ENCODE results near the gene TMEM151B.

Gene TMEM151B

GRCh38 chr6:44248579-44248978 lies 21.7 kb upstream of the TMEM151B start:
- Histone ChIP-seq H3K9me3 (ENCODE audit: severe bottlenecking) (no peaks in the 10 kb centered on the region), H3K4me3 (ENCODE audit: low read depth, low read length) (peak overlapping the region; percentile 91), H3K27me3 (ENCODE audit: insufficient read depth, low read depth, severe bottlenecking) (no peaks in the 10 kb centered on the region), H3K27ac (peak overlapping the region; percentile 91; the same call in 1 of the 2 replicates), H3K36me3 (peaks cover 67% of the 10 kb centered on the region)
- DNase-seq = no peak
- TF ChIP-seq CTCF (IDR thresholded peaks at IDR 0.05; ENCODE audit: low read depth, low read length) = no peak

GRCh38 chr6:44249082-44249748 lies 21.0 kb upstream of the TMEM151B start:
- H3K9me3 ChIP-seq (ENCODE audit: severe bottlenecking) = no peaks in the 10 kb centered on the region
- no peak for TF ChIP-seq CTCF (IDR thresholded peaks at IDR 0.05; ENCODE audit: low read depth, low read length)
- H3K27me3 ChIP-seq (ENCODE audit: insufficient read depth, low read depth, severe bottlenecking) = no peaks in the 10 kb centered on the region
- no peak overlapping the region; the same call in 1 of the 2 replicates for H3K27ac ChIP-seq
- no peak for DNase-seq
- H3K36me3 ChIP-seq = peaks cover 73% of the 10 kb centered on the region
- H3K4me3 ChIP-seq (ENCODE audit: low read depth, low read length) = no peak overlapping the region; the same call in 1 of the 2 replicates

GRCh38 chr6:44250067-44250717 lies 20.1 kb upstream of the TMEM151B start:
- no peak for TF ChIP-seq CTCF (IDR thresholded peaks at IDR 0.05; ENCODE audit: low read depth, low read length)
- H3K27ac ChIP-seq = no peak overlapping the region
- no peaks in the 10 kb centered on the region for H3K27me3 ChIP-seq (ENCODE audit: insufficient read depth, low read depth, severe bottlenecking)
- H3K9me3 ChIP-seq (ENCODE audit: severe bottlenecking) = no peaks in the 10 kb centered on the region
- no peak overlapping the region for H3K4me3 ChIP-seq (ENCODE audit: low read depth, low read length)
- DNase-seq = no peak
- H3K36me3 ChIP-seq = peaks cover 83% of the 10 kb centered on the region

- Histone ChIP-seq H3K36me3 (peaks cover 88% of the 10 kb centered on the region), H3K27ac (no peak overlapping the region), H3K4me3 (ENCODE audit: low read depth, low read length) (no peak overlapping the region), H3K9me3 (ENCODE audit: severe bottlenecking) (no peaks in the 10 kb centered on the region), H3K27me3 (ENCODE audit: insufficient read depth, low read depth, severe bottlenecking) (no peaks in the 10 kb centered on the region)
- no peak for DNase-seq
- TF ChIP-seq CTCF (IDR thresholded peaks at IDR 0.05; ENCODE audit: low read depth, low read length) = no peak
These were observed 19.5 kb upstream of the TMEM151B start for GRCh38 chr6:44250718-44251123.

GRCh38 chr6:44251576-44252524 lies 18.4 kb upstream of the TMEM151B start:
- no peaks in the 10 kb centered on the region for H3K9me3 ChIP-seq (ENCODE audit: severe bottlenecking)
- no peak for TF ChIP-seq CTCF (IDR thresholded peaks at IDR 0.05; ENCODE audit: low read depth, low read length)
- H3K36me3 ChIP-seq = peaks cover 92% of the 10 kb centered on the region
- no peaks in the 10 kb centered on the region for H3K27me3 ChIP-seq (ENCODE audit: insufficient read depth, low read depth, severe bottlenecking)
- H3K4me3 ChIP-seq (ENCODE audit: low read depth, low read length) = no peak overlapping the region
- no peak for DNase-seq
- no peak overlapping the region for H3K27ac ChIP-seq
